WERI-Rb-1 (cell line): Measurements from ENCODE around the gene FGD3.

Experiments used
- DNase-seq: peaks from one replicate; pipeline ENCODE4 v3.0.0-alpha.2; 2020
- H3K27ac ChIP-seq: fragments of 250-450 bp; sonication (Bioruptor Pico); 2 replicates; pipeline ENCODE4 v1.5.1; 2020; ENCODE audit warnings: mild to moderate bottlenecking, moderate library complexity
- H3K27me3 ChIP-seq: fragments of 250-450 bp; sonication (Bioruptor Pico); 2 replicates; pipeline ENCODE4 v1.5.1; 2021; ENCODE audit warnings: mild to moderate bottlenecking, low read depth, moderate library complexity; ENCODE audit not compliant: insufficient read depth, severe bottlenecking
- H3K36me3 ChIP-seq: fragments of 250-450 bp; sonication (Bioruptor Pico); 2 replicates; pipeline ENCODE4 v1.5.1; 2020; ENCODE audit warnings: mild to moderate bottlenecking, moderate library complexity
- H3K4me3 ChIP-seq: 2 replicates; pipeline ENCODE4 v1.5.1; 2011; ENCODE audit warnings: low read depth, mild to moderate bottlenecking, control low read depth, low read length
- H3K9me3 ChIP-seq: fragments of 250-450 bp; sonication (Bioruptor Pico); 2 replicates; pipeline ENCODE4 v1.5.1; 2021; ENCODE audit warnings: mild to moderate bottlenecking, moderate library complexity; ENCODE audit not compliant: severe bottlenecking
- TF ChIP-seq, protein P1 (sequence below): IDR thresholded peaks from 2 replicates; pipeline ENCODE4 v1.5.1; 2011; ENCODE audit warnings: low read depth, mild to moderate bottlenecking, control low read depth, inconsistent platforms, low read length

Gene FGD3

DNA sequence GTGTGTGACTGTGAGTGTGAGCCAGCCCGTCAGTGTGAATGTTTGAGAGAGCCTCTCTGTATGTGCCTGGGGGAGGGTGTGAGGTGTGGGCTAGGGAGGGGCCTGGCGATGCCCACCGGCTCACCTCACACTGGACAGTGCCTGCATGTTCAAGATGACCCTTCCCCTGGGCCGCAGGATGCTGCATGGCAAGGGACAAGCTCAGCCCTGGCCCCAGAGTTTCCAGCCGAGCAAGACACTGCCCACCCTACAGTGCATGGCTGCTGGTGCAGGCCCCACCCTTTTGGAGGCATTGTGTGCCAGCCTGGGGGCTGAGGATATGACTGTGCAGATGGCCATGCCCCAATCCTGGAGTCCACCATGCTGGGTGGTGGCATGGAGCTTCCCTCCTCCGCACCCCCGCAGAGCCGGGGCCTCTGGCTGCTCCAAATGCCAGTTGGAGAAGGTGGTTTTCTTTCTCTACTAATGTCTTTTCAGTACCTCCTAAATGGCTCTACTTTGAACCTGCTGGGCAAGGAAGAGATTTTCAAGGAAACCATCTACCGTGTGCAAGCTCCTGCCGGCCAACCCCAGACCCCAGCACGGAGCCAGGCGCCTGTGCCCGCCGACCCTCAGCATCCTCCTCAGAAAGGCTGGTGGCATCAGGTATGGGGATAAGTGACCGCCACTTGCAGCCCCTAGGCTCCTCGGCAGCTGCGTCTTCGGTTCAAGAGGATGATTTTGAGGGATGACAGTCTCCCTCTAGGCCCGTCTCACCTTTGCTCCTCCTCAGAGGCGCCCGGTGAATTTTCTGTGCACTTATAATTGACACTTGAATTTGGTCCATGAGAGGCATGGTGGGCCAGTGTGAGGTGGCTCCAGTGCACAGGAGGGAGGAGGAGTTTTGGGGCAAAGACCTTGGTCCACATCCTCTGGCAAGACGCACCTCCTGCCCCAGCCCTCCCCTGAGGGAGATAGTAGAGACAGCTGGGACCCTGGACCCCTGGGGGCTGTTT, 27.7 kb downstream of the FGD3 start:
- Histone ChIP-seq H3K4me3 (no peak overlapping the region), H3K9me3 (no peaks in the 10 kb centered on the region), H3K27me3 (no peaks in the 10 kb centered on the region), H3K27ac (no peak overlapping the region), H3K36me3 (no peaks in the 10 kb centered on the region)
- TF ChIP-seq, protein P1, sequence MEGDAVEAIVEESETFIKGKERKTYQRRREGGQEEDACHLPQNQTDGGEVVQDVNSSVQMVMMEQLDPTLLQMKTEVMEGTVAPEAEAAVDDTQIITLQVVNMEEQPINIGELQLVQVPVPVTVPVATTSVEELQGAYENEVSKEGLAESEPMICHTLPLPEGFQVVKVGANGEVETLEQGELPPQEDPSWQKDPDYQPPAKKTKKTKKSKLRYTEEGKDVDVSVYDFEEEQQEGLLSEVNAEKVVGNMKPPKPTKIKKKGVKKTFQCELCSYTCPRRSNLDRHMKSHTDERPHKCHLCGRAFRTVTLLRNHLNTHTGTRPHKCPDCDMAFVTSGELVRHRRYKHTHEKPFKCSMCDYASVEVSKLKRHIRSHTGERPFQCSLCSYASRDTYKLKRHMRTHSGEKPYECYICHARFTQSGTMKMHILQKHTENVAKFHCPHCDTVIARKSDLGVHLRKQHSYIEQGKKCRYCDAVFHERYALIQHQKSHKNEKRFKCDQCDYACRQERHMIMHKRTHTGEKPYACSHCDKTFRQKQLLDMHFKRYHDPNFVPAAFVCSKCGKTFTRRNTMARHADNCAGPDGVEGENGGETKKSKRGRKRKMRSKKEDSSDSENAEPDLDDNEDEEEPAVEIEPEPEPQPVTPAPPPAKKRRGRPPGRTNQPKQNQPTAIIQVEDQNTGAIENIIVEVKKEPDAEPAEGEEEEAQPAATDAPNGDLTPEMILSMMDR, result no peak
- DNase-seq, result no peak

DNA sequence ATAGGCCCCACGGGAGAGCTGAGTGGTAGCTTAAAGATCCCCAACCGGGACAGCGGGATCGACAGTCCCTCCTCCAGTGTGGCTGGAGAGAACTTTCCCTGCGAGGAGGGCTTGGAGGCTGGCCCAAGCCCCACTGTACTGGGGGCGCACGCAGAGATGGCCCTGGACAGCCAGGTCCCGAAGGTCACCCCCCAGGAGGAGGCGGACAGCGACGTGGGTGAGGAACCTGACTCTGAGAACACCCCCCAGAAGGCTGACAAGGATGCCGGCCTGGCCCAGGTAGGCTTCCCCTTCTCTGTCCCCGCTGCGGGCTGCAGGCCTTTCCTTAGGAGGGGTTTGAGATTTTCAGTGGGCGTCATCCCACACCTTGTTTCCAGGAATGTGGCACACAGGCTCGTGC, 29.1 kb downstream of the FGD3 start:
- Histone ChIP-seq H3K9me3 (no peaks in the 10 kb centered on the region), H3K27ac (no peak overlapping the region), H3K27me3 (no peaks in the 10 kb centered on the region), H3K36me3 (no peaks in the 10 kb centered on the region), H3K4me3 (no peak overlapping the region)
- DNase-seq, result no peak
- TF ChIP-seq, protein P1, result no peak

DNA sequence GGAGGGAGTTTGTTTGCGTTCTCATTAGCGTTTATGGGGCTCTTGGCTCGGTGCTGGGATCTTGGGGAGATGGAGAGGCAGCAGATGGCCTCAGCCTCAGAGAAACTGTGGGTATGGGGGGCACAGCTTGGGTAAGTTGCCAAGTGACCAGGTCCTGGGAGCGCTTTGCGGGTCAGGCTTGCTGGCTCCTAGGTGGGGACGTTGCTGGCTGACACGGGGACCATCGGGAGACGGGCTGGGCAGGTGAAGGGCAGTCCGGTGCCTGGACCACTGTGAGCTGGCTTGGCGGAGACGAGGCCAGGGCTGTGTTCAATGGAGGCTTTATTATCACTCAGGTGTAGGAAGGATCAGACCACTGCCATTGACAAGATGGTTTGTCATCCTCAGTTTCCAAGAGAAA, 30.0 kb downstream of the FGD3 start:
- DNase-seq, result no peak
- H3K36me3 ChIP-seq, result no peaks in the 10 kb centered on the region
- no peak overlapping the region for H3K4me3 ChIP-seq
- TF ChIP-seq, protein P1, result no peak
- no peak overlapping the region for H3K27ac ChIP-seq
- no peaks in the 10 kb centered on the region for H3K9me3 ChIP-seq
- H3K27me3 ChIP-seq, result no peaks in the 10 kb centered on the region

DNA sequence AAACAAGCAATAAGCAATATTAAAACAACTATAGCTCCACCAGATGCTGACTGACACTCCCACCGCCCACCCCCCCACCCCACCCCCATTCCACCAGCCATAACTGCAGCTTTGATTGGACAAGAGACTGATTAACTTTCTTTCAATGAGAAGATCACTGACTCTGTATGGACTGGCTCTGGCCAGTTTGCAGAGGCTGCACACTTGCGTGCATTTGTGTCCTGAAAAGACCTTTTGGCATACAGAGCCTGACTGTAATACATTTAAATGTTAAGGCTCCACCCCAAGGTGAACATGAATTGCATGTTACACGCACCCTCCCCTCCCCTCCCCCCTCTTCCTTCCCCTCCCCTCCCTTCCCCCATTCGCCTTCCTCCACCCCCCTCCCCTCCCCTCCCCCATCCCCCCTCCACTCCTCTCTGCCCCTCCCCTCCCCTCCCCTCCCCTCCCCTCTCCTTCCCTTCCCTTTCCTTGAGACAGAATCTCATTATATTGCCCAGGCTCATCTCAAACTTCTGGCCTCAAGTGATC, 31.1 kb downstream of the FGD3 start:
- peaks cover 7% of the 10 kb centered on the region for H3K9me3 ChIP-seq
- DNase-seq, result no peak
- TF ChIP-seq, protein P1, result no peak
- no peaks in the 10 kb centered on the region for H3K36me3 ChIP-seq
- no peak overlapping the region for H3K27ac ChIP-seq
- no peak overlapping the region for H3K4me3 ChIP-seq
- H3K27me3 ChIP-seq, result no peaks in the 10 kb centered on the region

DNA sequence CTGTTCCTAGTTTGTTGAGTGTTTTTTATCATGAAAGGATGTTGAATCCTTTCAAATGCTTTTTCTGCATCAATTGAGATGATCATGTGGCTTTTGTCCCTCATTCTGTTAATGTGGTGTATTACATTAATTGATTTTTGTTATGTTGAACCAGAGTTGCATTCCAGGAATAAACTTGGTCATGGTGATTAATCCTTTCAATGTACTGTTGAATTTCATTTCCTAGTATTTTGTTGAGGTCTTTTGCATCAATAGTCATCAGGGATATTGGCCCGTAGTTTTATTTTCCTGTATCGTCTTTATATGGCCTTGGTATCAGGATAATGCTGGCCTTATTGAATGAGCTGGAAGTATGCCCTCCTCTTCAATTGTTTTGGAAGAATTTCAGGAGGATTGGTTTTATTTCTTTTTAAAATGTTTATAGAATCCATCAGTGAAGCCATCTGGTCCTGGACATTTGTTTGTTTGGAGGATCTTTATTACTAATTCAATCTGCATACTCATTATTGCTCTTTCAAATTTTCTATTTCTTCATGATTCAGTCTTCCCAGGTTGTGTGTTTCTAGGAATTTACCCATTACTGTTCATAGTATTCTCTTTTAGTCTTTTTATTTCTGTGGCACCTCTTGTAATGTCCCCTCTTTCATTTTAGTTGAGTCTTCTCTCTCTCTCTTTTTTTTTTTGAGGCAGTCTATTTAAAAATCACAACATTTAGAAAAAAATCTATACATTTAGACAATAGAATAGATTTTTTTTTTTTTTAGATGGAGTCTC, 32.1 kb downstream of the FGD3 start:
- no peak overlapping the region for H3K4me3 ChIP-seq
- H3K27me3 ChIP-seq, result no peaks in the 10 kb centered on the region
- TF ChIP-seq, protein P1, result no peak
- peaks cover 16% of the 10 kb centered on the region for H3K9me3 ChIP-seq
- no peaks in the 10 kb centered on the region for H3K36me3 ChIP-seq
- DNase-seq, result no peak
- no peak overlapping the region for H3K27ac ChIP-seq
